NCI-H1092 treated with DMSO at 0.1 percent for 48 hours (cell line): Measurements from ENCODE around the gene NFATC1.

Experiments
- DNase-seq: peaks from one replicate; lab custom pipeline; 2025; lab: John Stamatoyannopoulos, UW

The NFATC1 gene

DNA sequence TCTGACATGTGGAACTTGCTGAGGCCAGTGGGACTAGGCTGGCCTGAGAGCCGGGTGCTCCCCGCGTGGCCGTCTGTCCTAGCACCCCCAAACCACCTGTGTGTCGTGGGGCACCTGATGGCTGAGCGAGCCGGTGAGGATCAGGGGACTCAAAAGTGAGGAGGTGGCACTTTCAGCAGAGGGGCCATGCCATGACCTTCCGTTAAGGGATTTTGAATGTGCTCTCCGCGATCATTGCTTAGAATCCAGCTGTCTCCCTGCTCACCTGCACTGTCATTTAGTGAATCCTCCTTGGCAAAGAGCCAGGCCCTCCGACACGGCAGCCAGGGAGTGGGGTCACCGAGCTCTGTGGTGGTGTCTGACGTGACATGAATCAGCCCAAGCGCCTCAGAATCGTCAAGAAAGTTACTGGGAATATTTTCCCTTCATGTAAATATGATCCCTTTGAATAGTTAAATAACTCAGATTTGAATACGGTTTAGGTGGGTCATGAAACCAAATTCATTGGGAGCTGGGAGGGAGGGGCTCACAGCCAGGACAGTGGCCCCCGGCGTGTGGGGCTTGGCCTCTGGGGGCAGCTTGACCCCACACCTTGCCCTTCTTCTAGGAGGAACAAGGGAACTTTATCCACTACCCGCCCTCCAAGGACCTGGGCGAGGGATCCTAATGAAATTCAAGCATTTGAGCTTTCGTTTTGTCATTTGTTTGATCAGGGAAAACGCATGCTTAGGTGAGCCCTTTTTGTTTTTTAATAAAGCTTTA, 9.5 kb downstream of the NFATC1 start:
- DNase-seq, result no peak

DNA sequence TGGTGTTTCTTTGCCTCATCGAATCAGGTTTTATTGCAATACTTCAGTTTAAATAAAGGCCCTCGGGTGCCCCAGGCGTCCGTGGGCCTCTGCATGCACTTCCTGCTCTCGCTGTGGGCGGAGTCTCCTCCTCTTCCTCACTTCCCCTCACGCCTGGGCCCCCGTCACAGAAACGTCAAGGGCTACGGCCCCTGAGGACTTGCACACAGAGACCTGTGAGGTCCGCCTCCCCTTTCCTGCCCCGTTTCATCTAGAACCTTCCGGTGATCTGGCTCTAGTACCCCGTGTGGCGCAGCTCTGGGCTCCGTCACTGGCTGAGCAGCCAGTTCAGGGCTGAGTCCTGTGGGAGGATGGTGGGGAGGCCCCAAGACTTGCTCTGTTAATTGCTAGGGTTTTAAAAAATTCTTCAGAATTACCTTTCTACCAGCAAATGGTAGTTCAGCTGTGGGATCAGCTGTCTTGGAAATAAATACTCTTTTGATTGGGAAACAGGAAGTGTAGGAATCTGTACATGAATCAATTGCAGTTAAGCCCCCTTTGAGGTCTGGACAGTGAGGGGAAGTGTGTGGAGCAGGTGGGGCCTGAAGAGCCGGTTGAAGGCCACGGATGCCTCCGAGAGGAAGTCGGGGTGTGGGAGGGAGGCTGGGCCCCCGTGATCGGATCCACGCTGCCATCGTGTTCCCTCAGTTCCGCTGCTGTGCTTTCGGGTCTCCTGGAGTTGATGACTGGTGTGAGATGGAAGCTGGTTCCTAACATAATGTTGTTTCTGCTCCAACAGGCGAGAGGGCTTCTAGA, 10.2 kb downstream of the NFATC1 start:
- DNase-seq, result no peak

DNA sequence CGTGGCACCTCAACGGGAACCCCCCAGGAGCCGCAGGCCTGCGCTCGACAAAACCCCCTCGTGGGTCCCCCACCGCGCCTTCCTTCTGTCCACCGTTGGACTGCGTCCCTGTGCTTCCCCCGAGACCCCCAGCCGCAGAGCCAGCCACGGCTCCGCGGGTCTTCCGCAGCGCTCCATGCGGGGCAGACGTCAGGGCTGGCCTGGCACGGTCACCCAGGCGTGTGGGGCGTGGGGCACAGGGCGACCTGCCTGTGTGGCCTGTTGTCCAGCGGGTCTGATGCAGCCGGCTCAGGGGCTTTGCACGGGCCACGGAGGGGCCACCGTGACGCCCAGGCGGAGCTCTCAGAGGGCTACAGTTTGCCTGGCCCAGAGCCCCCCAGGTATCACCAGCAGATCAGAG, 11.0 kb downstream of the NFATC1 start:
- DNase-seq, result no peak

DNA sequence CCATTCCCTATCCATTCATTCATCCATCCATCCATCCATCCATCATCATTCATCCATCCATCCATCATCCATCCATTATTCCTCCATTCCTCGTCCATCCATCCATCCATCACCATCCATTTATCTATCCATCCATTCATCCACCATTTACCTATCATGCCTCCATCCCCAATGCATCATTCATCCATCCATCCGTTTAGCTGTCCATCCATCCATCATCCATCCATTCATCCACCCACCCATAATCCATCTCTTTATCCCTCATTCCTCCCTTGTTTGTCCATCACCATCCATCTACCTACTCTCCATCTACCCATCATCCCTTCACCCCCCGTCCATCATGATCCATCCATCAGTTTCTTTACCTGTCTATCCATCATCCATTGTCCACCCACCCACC, 13.6 kb downstream of the NFATC1 start:
- no peak for DNase-seq

DNA sequence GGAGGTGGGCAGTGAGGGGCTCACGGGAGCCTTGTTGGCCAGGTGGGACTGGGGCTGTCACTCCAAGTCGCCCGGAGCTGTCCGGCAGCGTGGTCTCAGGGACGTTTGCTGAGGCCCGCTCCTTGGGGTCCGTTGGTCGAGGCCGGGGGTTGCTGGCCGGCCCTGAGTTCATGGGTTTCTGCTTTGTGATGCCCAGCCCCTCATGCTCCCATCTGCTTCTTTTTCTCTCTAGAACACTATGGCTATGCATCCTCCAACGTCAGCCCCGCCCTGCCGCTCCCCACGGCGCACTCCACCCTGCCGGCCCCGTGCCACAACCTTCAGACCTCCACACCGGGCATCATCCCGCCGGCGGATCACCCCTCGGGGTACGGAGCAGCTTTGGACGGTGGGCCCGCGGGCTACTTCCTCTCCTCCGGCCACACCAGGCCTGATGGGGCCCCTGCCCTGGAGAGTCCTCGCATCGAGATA, 14.5 kb downstream of the NFATC1 start:
- no peak for DNase-seq

DNA sequence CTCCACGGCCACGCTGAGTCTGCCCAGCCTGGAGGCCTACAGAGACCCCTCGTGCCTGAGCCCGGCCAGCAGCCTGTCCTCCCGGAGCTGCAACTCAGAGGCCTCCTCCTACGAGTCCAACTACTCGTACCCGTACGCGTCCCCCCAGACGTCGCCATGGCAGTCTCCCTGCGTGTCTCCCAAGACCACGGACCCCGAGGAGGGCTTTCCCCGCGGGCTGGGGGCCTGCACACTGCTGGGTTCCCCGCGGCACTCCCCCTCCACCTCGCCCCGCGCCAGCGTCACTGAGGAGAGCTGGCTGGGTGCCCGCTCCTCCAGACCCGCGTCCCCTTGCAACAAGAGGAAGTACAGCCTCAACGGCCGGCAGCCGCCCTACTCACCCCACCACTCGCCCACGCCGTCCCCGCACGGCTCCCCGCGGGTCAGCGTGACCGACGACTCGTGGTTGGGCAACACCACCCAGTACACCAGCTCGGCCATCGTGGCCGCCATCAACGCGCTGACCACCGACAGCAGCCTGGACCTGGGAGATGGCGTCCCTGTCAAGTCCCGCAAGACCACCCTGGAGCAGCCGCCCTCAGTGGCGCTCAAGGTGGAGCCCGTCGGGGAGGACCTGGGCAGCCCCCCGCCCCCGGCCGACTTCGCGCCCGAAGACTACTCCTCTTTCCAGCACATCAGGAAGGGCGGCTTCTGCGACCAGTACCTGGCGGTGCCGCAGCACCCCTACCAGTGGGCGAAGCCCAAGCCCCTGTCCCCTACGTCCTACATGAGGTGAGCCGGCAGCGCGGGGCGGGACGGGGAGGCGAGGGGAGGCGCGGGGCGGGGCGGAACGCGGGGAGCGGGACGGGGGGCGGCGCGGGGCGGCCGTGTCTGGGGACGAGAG, 15.2 kb downstream of the NFATC1 start:
- DNase-seq, result no peak

DNA sequence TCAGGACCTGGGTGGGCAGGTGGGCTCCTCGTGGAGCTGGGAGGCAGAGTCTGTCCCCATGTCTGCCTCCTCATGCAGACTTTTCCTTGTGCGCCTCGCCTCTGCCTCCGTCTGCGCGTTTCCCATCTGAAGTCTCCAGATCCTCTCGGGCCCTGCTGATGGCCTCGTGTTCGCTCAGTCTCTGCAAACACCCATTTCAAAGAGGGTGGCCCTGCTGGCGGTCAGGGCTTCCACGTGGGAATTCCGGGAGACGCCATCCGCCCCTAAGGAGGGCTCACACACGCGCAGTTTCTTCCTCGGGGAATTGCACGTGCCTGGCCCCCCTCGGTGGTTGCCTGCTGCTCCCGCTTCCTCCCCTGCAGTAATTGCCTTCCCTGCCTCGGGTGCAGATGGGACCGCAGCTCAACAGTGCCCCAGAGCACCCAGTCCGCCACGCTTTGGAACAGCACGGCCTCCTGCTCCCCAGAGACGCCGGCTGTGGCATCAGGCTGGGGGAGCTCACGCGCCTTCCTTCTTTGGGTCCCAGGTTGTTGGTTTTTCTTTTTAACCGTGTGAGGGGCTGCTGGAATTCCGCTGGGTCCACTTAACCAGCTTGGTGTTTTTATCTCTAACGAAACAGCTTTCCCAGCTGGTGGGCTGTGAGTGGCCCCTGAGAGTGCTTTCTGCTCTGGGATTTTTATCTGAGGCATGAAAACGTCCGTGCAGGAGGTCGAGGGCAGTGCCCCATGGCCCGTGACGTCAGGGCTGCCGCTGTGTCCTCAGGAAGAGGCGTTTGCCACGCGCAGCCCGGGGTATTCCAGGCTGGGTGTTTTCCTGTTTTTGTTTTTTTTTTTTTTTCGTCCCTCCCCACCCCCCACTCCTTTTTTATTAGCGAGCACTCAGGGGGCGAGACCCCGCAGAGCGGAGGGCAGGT, 16.1 kb downstream of the NFATC1 start:
- DNase-seq, result no peak

DNA sequence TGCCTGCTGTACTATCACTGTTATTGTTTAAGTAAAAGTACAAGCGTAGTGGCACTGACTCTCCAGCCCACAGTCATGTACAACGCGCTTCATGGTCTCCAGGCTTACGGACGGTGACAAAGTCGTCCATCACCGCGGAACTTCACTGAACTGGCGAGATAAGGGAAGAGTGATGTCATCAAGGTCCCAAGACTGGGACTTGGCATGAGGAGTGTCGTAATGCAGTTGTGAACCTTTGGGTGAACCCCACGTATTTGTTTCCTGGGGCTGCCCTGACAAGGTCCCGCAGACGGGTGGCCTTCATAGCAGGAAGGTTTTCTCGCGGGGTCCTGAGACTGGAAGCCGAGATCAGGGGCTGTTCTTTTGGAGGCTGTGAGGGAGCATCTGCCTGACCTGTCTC, 17.3 kb downstream of the NFATC1 start:
- DNase-seq, result no peak

DNA sequence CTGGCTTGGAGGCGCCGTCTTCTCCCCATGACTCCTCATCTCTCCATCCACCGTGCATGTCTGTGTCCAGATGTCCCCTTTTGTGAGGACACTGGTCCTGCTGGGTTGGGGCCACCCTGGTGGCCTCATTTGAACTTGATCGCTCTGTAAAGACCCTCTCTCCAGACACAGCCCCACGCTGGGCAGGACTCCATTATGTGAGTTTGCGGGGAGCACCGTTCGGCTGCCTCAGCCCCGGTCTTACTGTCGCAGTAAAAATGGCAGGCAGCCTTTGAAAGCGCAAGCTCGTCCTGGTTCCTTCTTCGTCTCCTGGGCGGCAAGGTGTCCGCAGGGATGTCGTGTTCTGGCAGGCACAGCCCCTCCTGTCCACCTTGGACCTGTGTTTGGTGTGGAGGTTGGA, 17.7 kb downstream of the NFATC1 start:
- no peak for DNase-seq

DNA sequence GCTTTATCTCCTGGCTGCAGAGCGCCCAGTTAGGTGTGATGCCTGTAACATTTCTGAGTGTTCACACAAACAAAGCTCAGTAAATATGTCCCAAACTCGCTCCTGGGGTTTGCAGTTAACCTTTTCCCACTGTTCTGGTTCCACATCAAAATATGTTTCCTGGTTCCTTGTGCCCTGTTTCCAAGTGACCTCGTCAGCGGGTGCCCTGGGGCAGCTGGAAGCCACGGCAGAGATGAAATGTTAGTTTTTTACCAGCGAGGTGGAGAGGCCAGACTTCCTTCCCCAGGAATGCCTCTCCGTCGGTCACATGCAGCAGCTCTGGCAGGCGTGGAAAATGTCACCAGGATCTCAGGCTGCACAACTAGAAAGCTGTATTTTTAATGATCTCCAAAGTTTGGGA, 18.2 kb downstream of the NFATC1 start:
- DNase-seq, result no peak

DNA sequence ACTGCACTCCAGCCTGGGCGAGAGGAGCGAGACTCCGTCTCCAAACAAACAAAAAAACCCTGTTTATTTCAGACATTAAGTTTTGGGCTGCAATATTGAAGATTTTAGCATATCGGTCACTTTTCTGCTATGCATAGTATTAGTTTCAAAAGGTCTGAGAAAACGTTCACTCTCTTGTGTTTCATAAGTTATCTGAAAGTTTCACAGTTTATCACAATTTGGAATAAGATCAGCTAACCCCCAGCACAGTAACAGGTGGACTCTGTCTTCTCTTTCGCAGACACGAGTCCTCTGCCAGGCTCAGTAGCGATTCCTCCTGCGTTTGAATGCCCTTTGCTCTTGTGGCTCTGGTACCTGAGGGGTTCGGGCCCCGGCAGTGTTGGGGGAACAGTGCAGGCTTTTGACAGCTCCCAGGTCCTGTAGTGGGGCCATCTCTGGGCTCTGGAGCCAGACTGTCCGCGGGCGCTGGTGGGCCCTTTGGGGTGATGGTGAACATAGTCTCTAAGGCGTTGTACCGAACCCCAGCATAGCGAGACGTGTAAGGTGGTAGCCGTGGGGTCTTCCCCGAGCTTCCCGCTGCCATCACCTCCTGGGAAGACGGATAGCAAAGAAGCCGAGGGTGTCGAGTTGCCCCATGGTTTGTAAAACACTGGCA, 20.4 kb downstream of the NFATC1 start:
- no peak for DNase-seq

DNA sequence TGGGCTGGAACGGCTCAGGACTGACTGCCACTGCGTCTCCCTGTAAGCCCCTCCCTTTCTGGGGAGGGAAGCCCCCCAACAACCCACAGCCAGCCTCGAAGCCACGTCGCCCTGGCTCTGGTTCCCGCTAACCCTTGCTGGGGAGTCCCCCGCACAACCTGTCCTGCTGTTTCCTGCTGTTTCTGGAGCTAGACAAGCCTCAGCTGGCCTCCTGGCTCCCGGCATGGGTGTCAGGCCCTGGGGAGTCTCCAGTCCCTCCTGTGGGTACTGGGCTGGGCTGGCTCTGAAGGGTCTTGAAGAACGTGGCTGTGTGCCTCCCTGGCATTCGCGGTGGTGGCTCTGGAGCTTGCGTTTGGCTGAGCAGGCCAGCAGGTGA, 20.9 kb downstream of the NFATC1 start:
- DNase-seq, result no peak

DNA sequence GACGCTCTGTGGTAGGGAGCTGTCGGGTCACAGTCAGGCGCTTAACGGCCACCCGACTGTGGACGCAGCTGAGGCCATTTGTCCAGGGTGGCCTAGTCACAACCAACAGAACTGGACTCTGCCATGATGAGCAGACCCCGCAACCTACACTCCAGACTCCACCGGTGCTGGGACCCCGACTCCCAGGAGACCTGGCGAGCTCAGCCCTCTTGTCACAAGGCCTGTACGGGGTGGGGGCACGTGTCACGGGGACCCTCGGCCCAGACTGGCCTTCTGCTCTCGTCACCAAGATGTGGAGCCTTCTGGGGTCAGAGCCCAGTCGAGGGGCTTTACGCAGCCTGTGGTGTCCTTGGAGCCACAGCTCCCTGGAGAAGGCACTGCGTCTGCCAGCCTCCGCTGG, 22.5 kb downstream of the NFATC1 start:
- no peak for DNase-seq

DNA sequence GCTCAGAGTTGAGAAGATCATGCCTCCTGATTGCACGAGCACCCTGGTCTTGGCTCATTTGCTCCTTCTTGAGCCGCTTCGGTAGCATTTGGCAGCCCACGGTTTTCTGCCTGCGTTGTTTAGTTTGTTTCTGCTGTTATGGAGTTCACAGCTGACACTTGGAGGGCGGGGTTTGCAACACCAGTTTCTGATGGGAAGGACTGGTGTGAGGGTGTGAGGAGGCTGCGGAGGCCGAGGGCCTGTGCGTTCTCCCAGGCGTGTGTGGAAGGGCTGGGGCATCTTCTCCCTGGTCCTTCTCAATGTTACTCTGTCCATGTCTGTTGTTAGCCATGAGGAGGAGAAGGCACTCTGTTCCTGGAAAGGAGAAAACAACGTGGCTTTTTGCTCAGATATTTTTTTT, 22.9 kb downstream of the NFATC1 start:
- DNase-seq, result no peak

DNA sequence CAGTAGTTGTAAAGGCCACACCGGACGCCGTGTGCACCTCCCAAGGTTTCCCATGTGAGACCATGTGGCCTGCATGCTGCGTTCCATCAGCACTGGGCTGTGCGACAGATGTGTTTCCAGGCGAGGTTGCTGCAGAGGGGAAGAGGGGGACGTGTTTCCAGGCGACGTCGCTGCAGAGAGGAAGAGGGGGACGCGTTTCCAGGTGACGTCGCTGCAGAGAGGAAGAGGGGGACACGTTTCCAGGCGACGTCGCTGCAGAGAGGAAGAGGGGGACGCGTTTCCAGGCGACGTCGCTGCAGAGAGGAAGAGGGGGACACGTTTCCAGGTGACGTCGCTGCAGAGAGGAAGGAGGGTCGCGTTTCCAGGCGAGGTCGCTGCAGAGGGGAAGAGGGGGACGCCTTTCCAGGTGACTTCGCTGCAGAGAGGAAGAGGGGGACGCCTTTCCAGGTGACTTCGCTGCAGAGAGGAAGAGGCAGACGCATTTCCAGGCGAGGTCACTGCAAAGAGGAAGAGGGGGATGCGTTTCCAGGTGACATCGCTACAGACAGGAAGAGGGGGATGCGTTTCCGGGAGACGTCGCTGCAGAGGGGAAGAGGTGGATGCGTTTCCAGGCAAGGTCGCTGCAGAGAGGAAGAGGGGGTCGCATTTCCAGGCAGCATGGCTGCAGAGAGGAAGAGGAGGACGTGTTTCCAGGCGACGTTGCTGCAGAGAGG, 24.5 kb downstream of the NFATC1 start:
- DNase-seq, result peak; percentile 10

DNA sequence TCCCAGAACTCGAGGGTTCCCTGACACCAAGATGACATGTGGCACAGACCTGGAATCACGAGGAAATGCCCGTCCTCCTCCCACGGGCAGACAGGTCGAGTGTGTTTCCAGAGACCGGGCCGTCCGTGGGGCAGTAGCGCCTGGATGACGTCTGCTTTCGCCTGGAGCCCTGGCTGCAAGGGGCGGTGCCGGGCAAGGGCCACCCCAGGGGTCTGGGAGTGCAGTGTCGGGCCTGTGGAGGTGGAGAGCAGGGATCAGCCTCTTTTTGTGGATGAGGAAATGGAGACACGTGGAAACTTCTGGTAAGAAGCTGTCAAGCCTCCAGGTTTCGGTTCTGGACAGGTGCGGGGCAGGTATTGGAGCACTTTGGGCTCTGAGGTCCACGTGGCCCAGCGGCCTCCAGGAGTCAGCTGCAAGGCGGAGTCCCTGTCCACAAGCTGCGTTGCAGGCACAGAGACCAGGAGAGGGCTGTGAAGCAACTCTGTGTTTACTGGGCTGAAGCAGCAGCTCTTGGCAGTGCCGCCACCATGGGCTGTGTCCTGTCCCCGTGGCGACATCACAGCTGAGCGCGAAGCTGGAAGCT, 25.6 kb downstream of the NFATC1 start:
- no peak for DNase-seq

DNA sequence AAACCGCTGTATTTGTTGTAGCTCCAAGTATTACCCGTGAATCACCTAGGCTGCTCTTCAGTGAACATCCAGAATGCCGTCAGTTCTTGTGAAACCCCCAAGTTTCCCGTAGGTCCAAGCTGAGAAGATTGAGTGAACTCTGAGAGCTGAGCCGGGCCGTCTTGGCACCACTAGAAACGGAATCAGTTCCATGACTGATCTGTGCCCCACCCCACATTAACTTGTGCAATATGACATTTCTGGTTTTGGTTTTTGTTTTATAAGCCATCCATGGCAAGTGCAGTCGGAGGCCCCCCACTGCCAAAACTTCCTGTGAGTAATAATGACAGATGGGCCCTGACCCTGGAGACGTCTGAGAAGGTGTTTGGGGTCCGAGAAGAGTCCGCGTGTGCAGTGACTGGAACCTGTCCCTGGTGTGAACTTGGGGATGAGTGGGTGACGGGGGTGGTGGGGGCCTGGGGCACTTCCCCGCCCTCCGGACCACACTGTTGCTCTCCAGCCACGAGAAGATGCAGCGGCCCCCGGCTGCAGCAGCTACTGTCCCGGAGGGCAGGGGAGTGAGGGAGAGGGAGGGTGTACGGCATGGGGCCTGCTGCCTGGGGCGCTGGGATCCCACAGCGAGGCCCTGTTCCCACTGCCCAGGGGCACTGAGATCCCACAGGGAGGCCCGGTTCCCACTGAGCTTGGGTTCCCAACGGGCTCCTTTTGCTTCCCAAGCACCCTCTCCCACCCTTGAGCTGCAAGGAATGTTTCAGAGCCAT, 26.5 kb downstream of the NFATC1 start:
- no peak for DNase-seq

DNA sequence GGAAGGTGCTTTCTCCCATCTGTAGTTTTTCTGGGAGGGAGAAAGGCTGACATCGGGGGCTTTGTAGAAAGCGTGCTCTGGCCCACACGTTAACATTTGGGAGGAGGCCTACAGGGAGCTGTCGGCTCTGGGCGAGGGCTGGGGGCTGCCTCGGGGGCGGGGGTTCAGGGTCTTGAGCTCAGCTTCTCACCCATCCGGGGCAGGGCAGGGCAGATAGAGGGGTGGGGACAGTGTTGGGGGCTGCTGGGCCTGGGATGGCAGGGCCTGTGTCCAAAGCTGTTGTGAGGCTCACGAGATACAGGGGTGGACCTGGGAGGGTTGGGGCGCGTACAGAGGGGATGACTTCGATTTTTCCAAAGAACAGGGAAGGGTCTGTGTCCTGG, 27.0 kb downstream of the NFATC1 start:
- no peak for DNase-seq
